Stimulated activated CD8-positive, alpha-beta memory T cell treated with anti-CD3 and anti-CD28 coated beads, Interleukin-7, amount 100 ng/mL, for 48 hours (primary cell): Measurements from ENCODE around the gene PRKN.

Experiments
- DNase-seq, 2 donors: peaks; one replicate each; pipeline ENCODE4 v3.0.0-alpha.2; 2020; ENCODE audit warnings: low read depth in 1 of 2; ENCODE audit errors: extremely low read depth in 1 of 2

The PRKN gene

GRCh38 chr6:161750686-161751085, 976.9 kb downstream of the PRKN start:
- DNase-seq = no peak

- DNase-seq = no peak
These were observed 978.0 kb downstream of the PRKN start for GRCh38 chr6:161749576-161749975.

- DNase-seq = peak in 1 of 2 donors; percentile 0
These were observed 978.8 kb downstream of the PRKN start for GRCh38 chr6:161748535-161749416.

GRCh38 chr6:161747506-161747905, 980.1 kb downstream of the PRKN start:
- DNase-seq = no peak

GRCh38 chr6:161745594-161746141, 981.9 kb downstream of the PRKN start:
- no peak for DNase-seq

GRCh38 chr6:161745128-161745527, 982.4 kb downstream of the PRKN start:
- DNase-seq = no peak

- no peak for DNase-seq
These were observed 983.1 kb downstream of the PRKN start for GRCh38 chr6:161744211-161745067.

GRCh38 chr6:161743509-161744178, 983.9 kb downstream of the PRKN start:
- DNase-seq = no peak

- DNase-seq = no peak
These were observed 987.1 kb downstream of the PRKN start for GRCh38 chr6:161740486-161740885.

GRCh38 chr6:161736781-161737292, 990.7 kb downstream of the PRKN start:
- no peak for DNase-seq

- no peak for DNase-seq
These were observed 991.2 kb downstream of the PRKN start for GRCh38 chr6:161736326-161736725.

GRCh38 chr6:161732594-161732993, 995.0 kb downstream of the PRKN start:
- no peak for DNase-seq

- no peak for DNase-seq
These were observed 1000.3 kb downstream of the PRKN start for GRCh38 chr6:161727083-161727833.

- DNase-seq = no peak
These were observed 1005.2 kb downstream of the PRKN start for GRCh38 chr6:161722394-161722793.

GRCh38 chr6:161721511-161721910, 1006.1 kb downstream of the PRKN start:
- DNase-seq = no peak

- no peak for DNase-seq
These were observed 1011.4 kb downstream of the PRKN start for GRCh38 chr6:161716176-161716575.

GRCh38 chr6:161711938-161712337, 1015.6 kb downstream of the PRKN start:
- DNase-seq = no peak

GRCh38 chr6:161711515-161711914, 1016.1 kb downstream of the PRKN start:
- DNase-seq = no peak

- no peak for DNase-seq
These were observed 1016.9 kb downstream of the PRKN start for GRCh38 chr6:161710698-161711097.

- no peak for DNase-seq
These were observed 1026.5 kb downstream of the PRKN start for GRCh38 chr6:161701056-161701455.
